Spleen (tissue), 11 donors: Measurements from ENCODE around the gene AGO3. TPM values are rescaled to one million over a fixed set of nuclear protein-coding genes. Genes with fewer than 3 reads are reported as not detected.

Source experiments
- DNase-seq: peaks from one replicate; pipeline ENCODE4 v3.0.0-alpha.2; 2020
- H3K27ac ChIP-seq, 8 donors: fragments of 200-600 bp; sonication (generic) in 7 of 8; 1 replicate in 4 of 8; 2 replicates in 4 of 8; pipeline versions ENCODE4 v1.5.0 to v1.8.0; 2016 to 2021; ENCODE audit warnings: inconsistent platforms in 4 of 8, mild to moderate bottlenecking in 4 of 8, moderate library complexity in 1 of 8
- H3K27me3 ChIP-seq, 7 donors: fragments of 200-600 bp; sonication (generic) in 6 of 7; replicated peaks in 1 of 7; 1 replicate in 4 of 7; 2 replicates in 3 of 7; pipeline versions ENCODE4 v1.5.0 to v1.8.0; 2016 to 2021; ENCODE audit warnings: inconsistent platforms in 3 of 7, mild to moderate bottlenecking in 1 of 7
- H3K36me3 ChIP-seq, 6 donors: fragments of 200-600 bp; sonication (generic) in 5 of 6; 1 replicate in 4 of 6; 2 replicates in 2 of 6; pipeline versions ENCODE4 v1.5.0 to v1.8.0; 2016 to 2021; ENCODE audit warnings: inconsistent platforms in 2 of 6
- H3K4me1 ChIP-seq, 6 donors: fragments of 200-600 bp; sonication (generic) in 5 of 6; 1 replicate in 3 of 6; 2 replicates in 3 of 6; pipeline versions ENCODE4 v1.5.0 to v1.8.0; 2016 to 2021; ENCODE audit warnings: inconsistent platforms in 3 of 6
- H3K4me3 ChIP-seq, 8 donors: fragments of 200-600 bp; sonication (generic) in 7 of 8; 1 replicate in 4 of 8; 2 replicates in 4 of 8; pipeline versions ENCODE4 v1.5.0 to v1.8.0; 2016 to 2021; ENCODE audit warnings: inconsistent platforms in 4 of 8, mild to moderate bottlenecking in 4 of 8, moderate library complexity in 2 of 8
- H3K9me3 ChIP-seq, 8 donors: fragments of 200-600 bp; sonication (generic) in 7 of 8; 1 replicate in 4 of 8; 2 replicates in 4 of 8; pipeline versions ENCODE4 v1.5.0 to v1.8.0; 2016 to 2021; ENCODE audit warnings: inconsistent platforms in 4 of 8
- CTCF ChIP-seq, 11 experiments: fragments of 200-600 bp in 7 of 11; fragments of 450-650 bp in 4 of 11; sonication (generic) in 4 of 11; IDR thresholded peaks in 8 of 11; conservative IDR thresholded peaks in 3 of 11; 1 replicate in 7 of 11; 2 replicates in 4 of 11; pipeline versions ENCODE4 v1.4.0 to v1.8.0; 2016 to 2021; ENCODE audit warnings: antibody characterized with exemption in 11 of 11, inconsistent platforms in 4 of 11, mild to moderate bottlenecking in 1 of 11
- POLR2A ChIP-seq, 3 donors: fragments of 450-650 bp; IDR thresholded peaks; one replicate each; pipeline ENCODE4 v1.5.1; 2017; ENCODE audit warnings: antibody characterized with exemption in 3 of 3, mild to moderate bottlenecking in 1 of 3
- POLR2AphosphoS5 ChIP-seq, 3 donors: sonication (generic); formaldehyde crosslinking; IDR thresholded peaks; one replicate each; pipeline ENCODE4 v1.5.1; 2017; ENCODE audit warnings: antibody characterized with exemption in 3 of 3
- WGBS, 5 donors: extraction: QIAGEN DNeasy Blood & Tissue Kit in 3 of 5; methylation state at CpG; one replicate each; pipeline versions ENCODE4 v1.1.5 to v1.1.7; 2013 to 2018; 5-methylcytosine and 5-hydroxymethylcytosine counted together
- intact Hi-C: fragments of 100-400 bp; cut with DNase I; formaldehyde crosslinking; loops from one replicate; pipeline ENCODE4 v1.15.0; 2023; ENCODE audit warnings: low total_unique reads
- polyA plus RNA-seq, 3 donors: library from polyadenylated mRNA; stranded (reverse); fragments of 200-250 nt; gene quantifications; one replicate each; pipeline ENCODE4 v1.2.1, GENCODE V29; 2013
- total RNA-seq, 7 donors: library from RNA; depleted of rRNA in 3 of 7; stranded (reverse); fragments of >200 nt in 3 of 7; fragmentation: NEBNext Ultra II Directional in 4 of 7; extraction: Animal tissue kit (Norgen Biotek cat#: 25700) in 4 of 7; gene quantifications; one replicate each; pipeline versions ENCODE4 v1.1.0 to v1.2.1, GENCODE V29; 2016 to 2021
- donor health status: healthy with polysubstance abuse.
- donor health status: DM: no; HTN: no; CAD: no; lungs with moderate emphysema.
- donor health status: DM: no; HTN: no; CAD: no.
- donor health status: Bipolar disorder and iron deficiency.
- donor health status: healthy.
- donor health status: DM: no; HTN: no; CAD: no.
- donor health status: DM: yes; HTN: yes; CAD: no.

Gene AGO3
- total and polyA plus RNA-seq, 10 donors, result 1.5 to 41.1 (median 25.0) TPM

GRCh38 chr1:36081926-36082485, 151.1 kb downstream of the AGO3 start:
- Histone ChIP-seq H3K9me3 (no peaks in the 10 kb centered on the region), H3K27ac (no peak overlapping the region), H3K4me3 (no peak overlapping the region), H3K4me1 (peaks cover 0 to 14% (median 11%) of the 10 kb centered on the region in 6 donors), H3K36me3 (no peaks in the 10 kb centered on the region), H3K27me3 (peaks cover 0 to 49% (median 17%) of the 10 kb centered on the region in 7 donors)
- intact Hi-C loops, result no loop called here
- WGBS, 5 donors, result 73 to 88% (median 76%) methylated on average over 3 of the region's 3 CpGs
- peak; percentile 2 for DNase-seq
- no peak for TF ChIP-seq POLR2AphosphoS5 (IDR thresholded peaks at IDR 0.05)
- no peak for TF ChIP-seq POLR2A (IDR thresholded peaks at IDR 0.05)
- no peak for TF ChIP-seq CTCF (IDR thresholded peaks at IDR 0.05 in 8 of 11, conservative IDR thresholded peaks at IDR 0.05 in 3 of 11)

DNA sequence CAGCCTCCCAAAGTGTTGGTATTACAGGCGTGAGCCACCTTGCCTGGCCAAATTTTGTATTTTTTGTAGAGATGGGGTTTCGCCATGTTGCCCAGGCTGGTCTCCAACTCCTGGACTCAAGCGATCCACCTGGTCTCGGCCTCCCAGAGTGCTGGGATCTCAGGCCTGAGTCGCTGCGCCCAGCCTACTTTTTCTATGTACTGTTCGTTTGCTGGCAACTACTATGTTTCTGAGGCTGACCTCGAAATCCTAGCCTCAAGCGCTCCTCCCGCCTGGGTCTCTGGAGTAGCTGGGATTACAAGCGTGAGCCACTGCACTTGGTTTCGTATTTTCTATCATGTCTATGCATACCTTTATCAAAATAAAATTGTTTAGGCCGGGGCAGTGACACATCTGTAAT, 152.3 kb downstream of the AGO3 start:
- no peak for TF ChIP-seq POLR2A (IDR thresholded peaks at IDR 0.05)
- TF ChIP-seq CTCF (IDR thresholded peaks at IDR 0.05 in 8 of 11, conservative IDR thresholded peaks at IDR 0.05 in 3 of 11), result no peak
- no peak for TF ChIP-seq POLR2AphosphoS5 (IDR thresholded peaks at IDR 0.05)
- Histone ChIP-seq H3K27me3 (peaks cover 0 to 49% (median 17%) of the 10 kb centered on the region in 7 donors), H3K27ac (no peak overlapping the region), H3K9me3 (no peaks in the 10 kb centered on the region), H3K4me1 (peaks cover 0 to 20% (median 15%) of the 10 kb centered on the region in 6 donors), H3K36me3 (no peaks in the 10 kb centered on the region), H3K4me3 (no peak overlapping the region)
- DNase-seq, result peak; percentile 29
- WGBS, 5 donors, result 87 to 95% (median 90%) methylated on average over 13 of the region's 13 CpGs
- intact Hi-C loops, result no loop called here

DNA sequence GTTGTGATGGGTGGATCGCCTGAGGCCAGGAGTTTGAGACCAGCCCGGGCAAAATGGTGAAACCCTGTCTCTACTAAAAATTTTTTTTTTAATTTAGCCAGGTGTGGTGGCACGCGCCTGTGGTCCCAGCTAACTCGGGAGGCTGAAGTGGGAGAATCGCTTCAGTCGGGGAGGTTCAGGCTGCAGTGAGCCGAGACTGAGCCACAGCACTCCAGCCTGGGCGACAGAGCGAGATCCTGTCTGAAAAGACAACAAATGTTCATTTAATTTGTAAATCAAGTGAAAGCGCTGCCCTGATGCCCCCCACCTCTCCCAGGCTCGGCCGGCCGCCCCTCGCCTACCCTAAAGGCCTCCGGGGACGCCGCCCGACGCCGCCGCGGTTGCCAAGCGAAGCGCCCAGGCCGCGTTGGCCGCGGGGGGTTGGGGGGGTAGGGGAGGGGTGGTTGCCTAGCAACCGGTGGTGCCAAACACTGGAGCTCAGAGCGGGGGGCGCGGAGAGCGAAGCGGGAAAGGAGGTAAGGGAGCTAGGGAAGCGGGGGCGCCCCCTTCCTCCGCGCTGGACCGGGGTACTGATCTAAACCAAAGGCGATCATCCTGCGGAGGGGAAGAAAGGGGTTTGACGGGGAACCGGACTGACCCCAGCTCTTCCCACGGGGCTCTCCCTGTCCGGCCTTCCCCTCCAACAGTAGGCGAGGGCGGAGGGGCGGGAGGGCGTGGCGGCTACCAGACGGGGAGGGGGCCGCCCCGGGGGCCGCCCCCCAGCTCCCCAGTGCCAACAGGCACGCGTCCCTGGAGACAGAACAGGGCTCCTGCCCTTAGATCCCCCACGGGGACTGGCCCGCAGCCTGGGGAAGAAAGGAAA, 153.0 kb downstream of the AGO3 start, which contains the start of gene TEKT2:
TEKT2 (plus strand) TSS at position 460 of the 862 bp plus-strand sequence. CDS start 828 bp downstream, outside the sequence.
- Histone ChIP-seq H3K4me1 (peaks cover 0 to 23% (median 19%) of the 10 kb centered on the region in 6 donors), H3K36me3 (no peaks in the 10 kb centered on the region), H3K27me3 (peaks cover 0 to 49% (median 17%) of the 10 kb centered on the region in 7 donors), H3K4me3 (peak within 1 kb of the TSS in 7 of 8 donors; percentile 11 to 63 (median 35)), H3K9me3 (no peaks in the 10 kb centered on the region), H3K27ac (no peak within 1 kb of the TSS)
- intact Hi-C loops, result no loop called here
- TF ChIP-seq CTCF (IDR thresholded peaks at IDR 0.05 in 8 of 11, conservative IDR thresholded peaks at IDR 0.05 in 3 of 11), result no peak
- no peak for TF ChIP-seq POLR2A (IDR thresholded peaks at IDR 0.05)
- peak in 1 of 3 donors; percentile 18 for TF ChIP-seq POLR2AphosphoS5 (IDR thresholded peaks at IDR 0.05)
- DNase-seq, result peak; percentile 80
- WGBS, 5 donors, result 14 to 18% (median 15%) methylated on average over 43 to 59 of the region's 59 CpGs
